ENCODE results near the gene LAD1. TPM values are rescaled to one million over a fixed set of nuclear protein-coding genes. Genes with fewer than 3 reads are reported as not detected.

Gene LAD1
- total RNA-seq, 1 donor from 2014 or later = 20.7 TPM

DNA sequence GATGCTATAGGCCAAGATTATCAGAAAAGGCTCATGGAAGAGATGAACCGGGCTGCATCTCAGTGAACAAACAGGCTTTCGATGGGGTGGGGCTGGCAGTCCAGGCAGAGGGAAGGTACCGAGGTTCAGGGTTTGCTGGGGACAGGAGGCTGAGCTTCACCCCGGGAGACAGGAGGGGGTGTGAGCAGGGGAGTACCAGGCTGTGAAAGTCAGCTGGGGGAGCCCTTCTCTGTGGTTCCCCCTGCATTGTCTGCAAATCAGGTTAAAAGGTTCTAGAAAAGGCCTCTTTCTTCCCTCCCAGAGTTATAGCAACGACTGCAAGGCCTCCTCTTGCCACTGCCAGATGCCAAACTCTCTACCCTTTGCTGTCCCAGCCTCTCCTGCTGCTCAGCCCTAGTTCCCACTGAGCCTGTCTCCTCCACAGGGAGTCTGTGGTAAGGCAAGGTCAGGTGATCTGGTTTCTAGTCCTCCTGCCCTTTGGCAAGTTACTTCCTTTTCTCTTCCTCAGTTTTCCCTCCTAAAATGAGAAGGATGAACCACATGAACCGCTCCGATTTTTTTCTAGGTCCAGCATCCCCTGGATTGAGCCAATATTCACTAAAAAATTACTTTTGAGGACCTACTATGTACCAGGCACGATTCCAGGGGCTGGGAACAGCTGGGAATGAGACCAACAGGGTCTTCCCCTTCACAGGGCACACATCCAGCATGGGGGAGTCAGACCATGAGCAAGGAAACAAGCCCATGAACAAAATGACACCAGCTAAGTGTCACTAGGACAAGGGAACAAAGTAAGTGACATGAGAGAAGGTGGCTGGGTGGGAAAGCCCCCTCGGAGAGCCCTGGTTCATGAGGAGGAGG, 7.2 kb downstream of the LAD1 start:
- DNase-seq (ENCODE audit: low spot score in 2 of 2, unreplicated experiment in 2 of 2) = no peak
- peaks cover 4% of the 10 kb centered on the region for H3K36me3 Mint-ChIP-seq
- H3K27ac Mint-ChIP-seq = peak overlapping the region; percentile 9
- no peaks in the 10 kb centered on the region for H3K9me3 Mint-ChIP-seq
- H3K4me3 Mint-ChIP-seq = no peak overlapping the region
- H3K4me1 Mint-ChIP-seq = peaks cover 5% of the 10 kb centered on the region
- H3K27me3 Mint-ChIP-seq (ENCODE audit: low read depth) = no peaks in the 10 kb centered on the region
- TF ChIP-seq CTCF (IDR thresholded peaks at IDR 0.05; ENCODE audit: unreplicated experiment) = no peak

GRCh38 chr1:201391225-201391624, 7.9 kb downstream of the LAD1 start:
- TF ChIP-seq CTCF (IDR thresholded peaks at IDR 0.05; ENCODE audit: unreplicated experiment) = no peak
- Mint-ChIP-seq H3K9me3 (no peaks in the 10 kb centered on the region), H3K4me3 (no peak overlapping the region), H3K36me3 (peaks cover 4% of the 10 kb centered on the region), H3K27me3 (ENCODE audit: low read depth) (no peaks in the 10 kb centered on the region), H3K27ac (no peak overlapping the region), H3K4me1 (peaks cover 5% of the 10 kb centered on the region)
- no peak for DNase-seq (ENCODE audit: low spot score in 2 of 2, unreplicated experiment in 2 of 2)

- Mint-ChIP-seq H3K36me3 (peaks cover 4% of the 10 kb centered on the region), H3K4me1 (peaks cover 20% of the 10 kb centered on the region), H3K27ac (no peak overlapping the region), H3K27me3 (ENCODE audit: low read depth) (no peaks in the 10 kb centered on the region), H3K4me3 (no peak overlapping the region), H3K9me3 (no peaks in the 10 kb centered on the region)
- TF ChIP-seq CTCF (IDR thresholded peaks at IDR 0.05; ENCODE audit: unreplicated experiment) = no peak
- DNase-seq (ENCODE audit: low spot score in 2 of 2, unreplicated experiment in 2 of 2) = no peak
Measured at GRCh38 chr1:201389051-201389450, 10.1 kb downstream of the LAD1 start.

DNA sequence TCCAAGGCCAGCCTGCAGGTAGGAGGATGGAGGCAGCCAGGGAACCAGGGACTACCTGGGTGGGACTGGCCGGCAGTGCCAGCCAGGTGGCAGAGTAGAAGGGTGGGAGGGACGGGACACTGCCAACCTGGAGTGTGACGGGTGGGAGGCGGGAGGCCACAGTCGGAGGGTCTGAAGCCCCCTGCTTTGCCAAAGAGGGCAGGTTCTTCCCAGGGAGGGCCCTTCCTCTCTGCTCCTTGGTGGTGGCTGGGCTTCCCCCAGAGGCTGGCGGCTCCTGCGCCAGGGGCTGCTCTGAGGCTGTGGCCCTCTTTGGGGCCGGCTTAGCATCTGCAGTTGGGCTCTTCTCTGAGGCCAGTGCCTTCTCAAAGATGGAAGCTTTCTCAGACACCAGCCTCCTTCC, 12.9 kb downstream of the LAD1 start:
- Mint-ChIP-seq H3K9me3 (no peaks in the 10 kb centered on the region), H3K27me3 (ENCODE audit: low read depth) (no peaks in the 10 kb centered on the region), H3K4me1 (peaks cover 36% of the 10 kb centered on the region), H3K4me3 (no peak overlapping the region), H3K27ac (no peak overlapping the region), H3K36me3 (peaks cover 4% of the 10 kb centered on the region)
- no peak for TF ChIP-seq CTCF (IDR thresholded peaks at IDR 0.05; ENCODE audit: unreplicated experiment)
- no peak for DNase-seq (ENCODE audit: low spot score in 2 of 2, unreplicated experiment in 2 of 2)

GRCh38 chr1:201385299-201385891, 13.7 kb downstream of the LAD1 start:
- peaks cover 4% of the 10 kb centered on the region for H3K36me3 Mint-ChIP-seq
- peak overlapping the region; percentile 97 for H3K27ac Mint-ChIP-seq
- no peaks in the 10 kb centered on the region for H3K9me3 Mint-ChIP-seq
- H3K27me3 Mint-ChIP-seq (ENCODE audit: low read depth) = no peaks in the 10 kb centered on the region
- H3K4me3 Mint-ChIP-seq = no peak overlapping the region
- peak; percentile 77 for TF ChIP-seq CTCF (IDR thresholded peaks at IDR 0.05; ENCODE audit: unreplicated experiment)
- H3K4me1 Mint-ChIP-seq = peaks cover 44% of the 10 kb centered on the region
- DNase-seq (ENCODE audit: low spot score in 2 of 2, unreplicated experiment in 2 of 2) = peak in 1 of 2 experiments; percentile 77
